Mesenteric fat pad (tissue), 1 donor: ENCODE results near the gene RHOV. TPM values are rescaled to one million over a fixed set of nuclear protein-coding genes. Genes with fewer than 3 reads are reported as not detected.

Experiments used
- DNase-seq: peaks from one replicate; pipeline ENCODE4 v3.0.0-alpha.2; 2020; ENCODE audit warnings: low spot score
- total RNA-seq: library from RNA; stranded (reverse); fragmentation: NEBNext Ultra II Directional; extraction: Animal tissue kit (Norgen Biotek cat#: 25700); gene quantifications from one replicate; pipeline ENCODE4 v1.2.1, GENCODE V29; 2021
- donor health status: DM: yes; HTN: yes; CAD: no.

Gene RHOV
- total RNA-seq, 1 donor from 2014 or later = not detected

DNA sequence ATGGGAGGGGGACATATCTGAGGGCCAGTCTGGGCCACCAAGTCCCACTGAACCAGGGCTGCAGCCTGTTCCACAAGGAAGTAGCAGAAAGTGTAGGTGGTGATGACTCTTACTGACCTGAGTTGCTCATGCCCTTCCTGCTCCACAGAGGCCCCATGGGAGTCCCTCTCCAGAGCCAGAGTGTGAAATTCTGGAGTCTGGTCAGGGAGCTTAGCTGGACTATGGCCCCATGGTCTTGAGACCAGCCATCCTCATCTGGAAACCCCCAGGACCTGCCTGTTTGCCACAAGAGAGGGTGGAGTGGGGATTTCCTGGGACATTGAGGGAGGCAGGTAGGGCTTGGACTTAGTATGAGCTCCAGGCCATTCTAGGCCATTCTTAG is 27.2 kb downstream of the RHOV start:
- DNase-seq = no peak

DNA sequence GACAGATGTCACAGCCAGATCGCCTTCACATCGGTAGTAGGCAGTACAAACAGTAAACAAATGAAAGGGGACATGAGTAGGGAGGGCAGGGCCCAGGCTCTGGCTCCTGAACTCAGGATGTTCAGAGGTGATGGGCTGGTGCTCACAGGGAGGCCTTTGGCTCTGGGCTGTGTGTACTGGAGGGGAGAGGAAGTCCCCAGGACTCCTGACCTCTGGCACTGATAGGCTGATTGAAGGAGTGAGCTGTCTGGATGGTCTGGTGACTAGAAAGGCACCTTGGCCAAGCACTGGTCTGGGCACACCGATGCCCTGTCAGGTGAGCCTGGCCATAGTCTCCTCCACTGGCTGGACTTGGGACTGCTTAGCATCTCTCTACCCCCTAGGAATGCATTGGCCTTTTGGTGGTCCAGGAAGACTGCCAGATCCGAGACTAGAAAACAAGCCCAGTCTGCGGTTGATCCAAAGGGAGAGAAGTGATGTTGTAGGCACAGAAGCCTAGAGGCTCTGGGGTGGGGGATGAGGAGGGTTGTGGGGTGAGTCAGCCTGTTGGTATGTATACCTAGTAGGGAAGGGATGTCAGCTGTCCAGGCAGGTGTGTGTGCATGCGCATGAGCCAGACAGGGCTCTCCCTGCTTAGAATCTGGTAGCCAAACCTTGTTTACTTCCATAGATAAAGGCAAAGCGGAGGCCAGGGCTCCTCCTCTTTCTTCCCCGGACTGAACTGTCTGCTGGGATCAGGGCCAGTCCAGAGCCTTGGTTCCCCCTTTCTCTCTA is 28.3 kb downstream of the RHOV start:
- DNase-seq = no peak

DNA sequence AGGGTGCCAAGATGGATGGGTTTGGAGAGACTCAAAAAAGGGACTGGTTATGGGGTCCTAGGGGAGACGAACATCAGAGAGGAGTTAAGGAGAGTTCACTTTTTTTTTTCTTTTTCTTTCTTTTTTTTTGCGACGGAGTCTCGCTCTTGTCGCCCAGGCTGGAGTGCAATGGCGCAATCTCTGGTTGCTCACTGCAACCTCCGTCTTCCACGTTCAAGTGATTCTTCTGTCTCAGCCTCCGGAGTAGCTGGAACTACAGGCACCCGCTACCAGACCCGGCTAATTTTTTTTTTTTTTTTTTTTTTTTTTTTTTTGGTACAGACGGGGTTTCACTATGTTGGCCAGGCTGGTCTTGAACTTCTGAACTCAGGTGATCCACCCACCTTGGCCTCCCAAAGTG is 29.0 kb downstream of the RHOV start:
- DNase-seq = no peak

DNA sequence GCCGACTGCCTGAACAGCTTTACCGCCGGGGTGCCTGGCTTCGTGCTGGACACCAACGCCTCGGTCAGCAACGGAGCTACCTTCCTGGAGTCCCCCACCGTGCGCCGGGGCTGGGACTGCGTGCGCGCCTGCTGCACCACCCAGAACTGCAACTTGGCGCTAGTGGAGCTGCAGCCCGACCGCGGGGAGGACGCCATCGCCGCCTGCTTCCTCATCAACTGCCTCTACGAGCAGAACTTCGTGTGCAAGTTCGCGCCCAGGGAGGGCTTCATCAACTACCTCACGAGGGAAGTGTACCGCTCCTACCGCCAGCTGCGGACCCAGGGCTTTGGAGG is 29.4 kb downstream of the RHOV start:
- DNase-seq = no peak

DNA sequence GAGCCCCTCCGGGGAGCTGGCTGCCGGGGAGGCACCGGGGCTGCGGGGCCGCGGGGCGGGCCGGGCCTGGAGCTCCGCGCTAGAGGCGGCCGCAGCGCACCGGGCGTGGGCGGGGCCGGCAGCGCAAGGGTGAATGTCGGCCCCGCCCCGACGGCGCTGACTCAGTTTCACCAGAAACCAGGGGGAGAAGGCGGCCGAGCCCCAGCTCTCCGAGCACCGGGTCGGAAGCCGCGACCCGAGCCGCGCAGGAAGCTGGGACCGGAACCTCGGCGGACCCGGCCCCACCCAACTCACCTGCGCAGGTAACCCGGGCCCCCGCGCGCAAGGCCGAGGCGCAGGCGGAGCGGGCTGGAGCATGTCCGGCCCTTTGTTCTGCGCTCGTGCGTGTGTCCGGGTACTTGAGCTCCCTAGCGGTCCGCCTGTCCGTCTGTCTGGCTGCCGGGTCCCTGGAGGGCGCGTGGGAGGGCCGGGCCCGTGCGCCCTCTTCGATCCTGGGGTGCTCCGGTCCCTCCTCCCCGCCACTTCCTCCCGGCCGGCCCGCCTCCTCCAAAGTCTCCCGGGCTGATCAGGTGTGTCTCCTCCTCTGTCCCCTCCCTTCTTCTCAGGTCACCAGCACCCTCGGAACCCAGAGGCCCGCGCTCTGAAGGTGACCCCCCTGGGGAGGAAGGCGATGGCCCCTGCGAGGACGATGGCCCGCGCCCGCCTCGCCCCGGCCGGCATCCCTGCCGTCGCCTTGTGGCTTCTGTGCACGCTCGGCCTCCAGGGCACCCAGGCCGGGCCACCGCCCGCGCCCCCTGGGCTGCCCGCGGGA is 29.9 kb downstream of the RHOV start, which contains the start of gene SPINT1:
Gene SPINT1, plus strand, starts transcription at position 164 of the 811 bp plus-strand sequence. Its CDS starts 507 bp downstream, at position 671.
- no peak for DNase-seq

DNA sequence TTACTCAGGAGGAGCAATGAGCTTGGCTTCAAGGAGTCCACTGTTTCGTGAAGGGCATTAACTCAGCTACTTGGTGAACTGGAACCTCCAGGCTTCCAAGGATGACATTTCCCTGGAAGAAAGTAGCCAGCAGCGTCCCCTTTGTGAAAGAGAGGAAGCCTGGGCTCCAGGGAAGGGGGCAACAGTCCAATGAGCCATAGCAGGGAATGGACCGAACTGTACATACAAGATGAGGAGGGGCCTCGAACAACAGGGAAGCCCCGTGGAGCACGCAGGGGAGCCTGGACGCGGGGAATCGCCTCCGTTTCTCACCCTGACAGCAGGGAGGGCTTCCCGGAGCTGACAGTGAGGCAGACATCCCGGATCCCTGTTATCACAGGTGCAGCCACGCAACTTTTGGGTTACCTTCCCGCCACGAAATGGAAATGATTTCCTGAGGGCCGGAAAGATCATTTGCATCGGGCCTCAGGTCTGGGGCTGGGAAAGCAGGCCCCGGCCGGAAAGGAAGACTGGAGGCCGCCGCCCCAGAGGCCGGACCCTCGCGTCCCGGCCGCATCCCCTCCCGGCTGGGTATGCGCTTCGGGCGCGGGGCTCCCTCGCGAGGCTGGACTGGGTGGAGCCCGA is 30.7 kb downstream of the RHOV start:
- no peak for DNase-seq

DNA sequence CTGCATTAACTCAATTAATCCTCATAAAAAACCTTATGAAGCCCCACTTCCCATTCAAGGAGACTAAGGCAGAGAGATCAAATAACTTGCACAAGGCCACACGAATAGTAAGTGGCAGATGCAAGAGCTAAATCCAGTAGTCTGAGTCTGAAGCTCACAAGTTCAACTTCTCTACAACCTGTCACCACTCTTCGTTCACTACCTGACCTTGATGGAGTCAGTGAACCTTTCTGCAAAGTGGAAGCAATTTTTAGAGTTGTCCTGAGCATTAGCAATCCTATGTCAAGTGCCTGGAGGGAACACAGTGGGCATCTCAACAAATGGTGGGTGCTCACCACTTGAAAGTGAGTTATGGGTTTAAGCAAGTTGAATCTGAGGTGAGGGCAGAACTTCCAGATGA is 32.3 kb downstream of the RHOV start:
- no peak for DNase-seq

DNA sequence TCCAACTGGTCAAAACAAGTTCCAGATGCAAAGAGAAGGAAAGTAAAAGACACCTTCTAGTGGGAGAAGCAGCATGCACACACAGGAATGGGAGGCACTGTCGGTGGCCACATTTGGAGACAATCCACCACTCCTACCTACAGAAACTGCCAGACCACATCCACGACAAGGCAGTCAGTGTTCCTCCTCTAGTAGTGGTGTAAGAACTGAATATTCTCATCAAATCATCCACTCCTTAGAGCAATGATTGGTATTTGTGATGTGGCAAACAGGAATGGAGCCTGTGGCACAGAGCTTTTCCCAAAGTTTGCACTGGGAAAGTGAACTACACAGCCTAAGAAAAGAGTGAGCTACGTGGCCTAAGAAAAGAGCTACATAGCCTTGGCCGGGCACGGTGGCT is 35.3 kb downstream of the RHOV start:
- no peak for DNase-seq

DNA sequence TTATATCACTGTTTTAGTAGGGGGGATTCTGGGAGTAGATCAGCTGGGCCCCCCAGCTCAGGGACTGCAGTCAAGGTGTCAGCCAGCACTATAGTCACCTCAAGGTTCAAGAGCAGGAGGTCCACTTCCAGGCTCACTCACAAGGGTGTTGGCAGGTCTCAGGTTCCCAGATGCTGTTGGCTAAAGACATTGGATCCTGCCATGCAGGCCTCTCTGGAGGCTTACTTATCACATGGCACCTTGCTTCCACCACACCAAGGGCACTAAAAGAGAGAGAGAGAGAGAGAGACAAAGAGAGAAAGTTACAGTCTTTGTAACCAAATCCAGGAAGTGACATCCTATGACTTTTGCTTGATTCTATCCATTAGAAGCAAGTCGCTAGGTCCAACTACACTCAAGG is 38.0 kb downstream of the RHOV start:
- no peak for DNase-seq

DNA sequence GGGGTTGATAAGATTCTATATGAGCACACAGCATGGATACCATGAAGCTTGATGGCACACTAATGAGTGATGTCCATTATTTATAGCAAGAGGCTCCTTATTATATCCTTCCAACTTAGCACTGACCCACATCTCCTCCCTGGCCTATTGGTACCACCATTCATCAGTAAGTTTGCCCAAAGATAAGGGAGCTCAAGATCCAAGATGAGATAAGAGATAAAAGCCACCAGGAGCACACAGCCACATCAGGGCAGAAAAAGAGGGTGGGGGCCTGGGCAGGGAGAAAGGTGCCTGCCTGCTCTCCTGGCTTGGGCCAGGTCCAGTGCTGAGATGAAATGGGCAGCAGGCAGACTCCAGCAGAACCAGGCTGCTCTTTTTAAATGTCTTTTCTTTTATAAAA is 41.1 kb downstream of the RHOV start:
- DNase-seq = no peak

DNA sequence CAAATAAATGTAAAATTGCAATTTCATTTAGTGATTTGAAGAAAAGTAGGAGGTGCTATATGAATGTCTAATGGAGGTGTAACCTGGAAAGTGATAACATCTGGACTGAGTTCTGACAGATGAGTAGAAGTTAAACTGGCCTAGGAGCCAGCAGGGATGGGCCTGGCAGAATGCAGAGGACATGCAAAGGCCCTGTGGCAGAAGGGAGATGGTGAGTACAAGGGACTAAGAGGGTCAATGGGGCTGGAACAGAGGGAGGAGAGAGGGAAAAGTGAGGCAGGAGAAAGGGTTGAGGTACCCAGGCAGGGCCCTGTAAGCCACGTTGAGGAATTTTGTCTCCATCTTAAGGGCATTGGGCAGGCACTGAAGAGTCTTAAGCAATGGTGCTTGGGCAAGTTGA is 42.2 kb downstream of the RHOV start:
- DNase-seq = no peak

DNA sequence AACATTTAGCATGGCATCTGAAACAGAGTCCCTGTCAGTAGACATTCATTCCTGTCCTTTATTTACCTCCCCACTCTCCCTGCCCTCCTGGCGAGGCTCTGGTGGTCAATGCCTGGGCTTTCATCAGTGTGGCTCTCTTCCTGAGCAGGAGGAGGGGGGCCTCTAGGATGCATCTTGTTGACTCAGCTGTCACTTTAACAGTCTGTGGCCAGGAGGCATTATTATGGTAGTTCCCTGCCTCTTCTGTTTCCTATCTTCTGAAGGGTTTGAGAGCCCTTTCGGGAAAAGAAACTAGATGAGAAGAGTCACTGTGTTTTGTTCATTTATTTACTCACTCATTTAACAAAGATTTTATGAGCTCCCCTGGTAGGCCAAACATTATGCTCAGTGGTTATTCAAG is 43.1 kb downstream of the RHOV start:
- DNase-seq = no peak

DNA sequence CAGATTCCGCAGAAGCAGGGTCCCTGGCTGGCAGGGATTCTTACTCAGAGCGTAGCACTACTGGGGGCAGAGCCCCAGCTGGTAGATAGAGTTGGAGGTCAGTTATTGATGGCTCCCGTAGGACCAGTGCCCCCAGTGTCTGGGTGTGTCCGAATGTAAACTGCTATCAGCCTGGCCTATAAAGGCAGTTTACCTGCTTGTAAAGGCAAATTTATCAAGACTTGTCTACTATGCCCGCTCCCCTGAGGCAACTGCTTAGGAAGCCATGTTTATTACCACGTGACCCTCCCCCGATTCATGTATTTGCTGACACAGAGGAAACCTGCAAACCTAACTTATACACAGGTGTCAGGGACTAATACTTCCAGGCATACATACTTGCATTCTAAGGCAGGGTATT is 44.9 kb downstream of the RHOV start:
- no peak for DNase-seq

DNA sequence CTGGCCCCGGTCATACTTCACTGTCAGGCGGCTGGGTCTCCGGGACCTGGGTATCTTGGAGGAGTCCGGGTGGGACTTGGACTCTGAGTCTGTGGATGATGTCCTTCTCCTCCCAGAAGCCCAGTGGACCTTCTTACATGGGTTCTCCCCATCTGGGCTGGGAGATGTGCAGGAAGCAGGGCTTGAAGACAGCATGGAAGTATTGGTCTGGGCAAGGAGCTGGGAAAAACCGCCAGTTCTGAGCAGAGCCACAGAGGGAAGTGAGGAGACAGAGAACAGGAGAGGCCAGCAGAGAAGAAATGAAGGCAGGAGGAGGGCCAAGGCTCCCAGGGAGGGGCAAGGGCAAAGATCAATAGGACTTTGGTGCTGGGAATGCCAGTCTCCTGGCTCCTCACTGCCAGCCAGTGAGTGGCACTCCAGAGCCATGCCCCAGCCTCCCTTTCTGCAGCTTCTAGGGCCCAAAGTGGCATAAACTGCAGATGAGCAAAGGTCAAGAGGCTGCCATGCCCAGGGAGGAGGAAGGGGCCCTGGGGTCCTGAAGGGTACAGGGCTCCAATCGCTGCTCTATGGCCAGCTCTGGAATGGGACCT is 45.5 kb downstream of the RHOV start, which contains the start of gene PPP1R14D:
Gene PPP1R14D, minus strand, starts transcription at position 262 of the 590 bp plus-strand sequence. Its CDS starts 67 bp downstream, at position 195.
- no peak for DNase-seq

DNA sequence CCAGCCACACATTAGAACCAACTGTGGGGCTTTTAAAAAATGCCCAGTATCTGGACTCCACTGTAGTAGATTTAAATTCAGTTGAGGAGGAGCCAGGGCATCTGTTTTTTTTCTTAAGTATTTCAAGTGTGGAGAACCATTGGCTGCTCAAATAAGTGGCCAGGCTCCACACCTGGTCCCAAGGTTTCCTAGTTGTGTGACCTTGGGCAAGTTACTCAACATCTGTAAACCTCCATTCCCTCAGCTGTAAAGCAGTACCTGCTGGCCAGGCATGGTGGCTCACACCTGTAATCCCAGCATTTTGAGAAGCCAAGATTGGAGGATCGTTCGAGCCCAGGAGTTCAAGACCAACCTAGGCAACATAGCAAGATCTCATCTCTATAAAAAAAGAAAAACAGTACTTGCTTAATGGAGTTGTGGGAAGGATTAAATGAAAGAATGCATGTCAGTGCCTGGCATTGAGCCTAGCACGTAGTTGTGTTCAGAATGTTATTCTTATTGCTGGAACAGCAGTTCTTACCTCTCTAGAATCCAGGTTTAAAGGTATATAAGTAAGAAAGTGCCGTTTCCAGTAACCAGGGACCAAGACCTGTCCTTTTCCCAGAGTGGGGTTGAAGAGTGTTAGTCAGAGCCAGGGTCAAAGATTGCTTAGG is 47.5 kb downstream of the RHOV start:
- no peak for DNase-seq

DNA sequence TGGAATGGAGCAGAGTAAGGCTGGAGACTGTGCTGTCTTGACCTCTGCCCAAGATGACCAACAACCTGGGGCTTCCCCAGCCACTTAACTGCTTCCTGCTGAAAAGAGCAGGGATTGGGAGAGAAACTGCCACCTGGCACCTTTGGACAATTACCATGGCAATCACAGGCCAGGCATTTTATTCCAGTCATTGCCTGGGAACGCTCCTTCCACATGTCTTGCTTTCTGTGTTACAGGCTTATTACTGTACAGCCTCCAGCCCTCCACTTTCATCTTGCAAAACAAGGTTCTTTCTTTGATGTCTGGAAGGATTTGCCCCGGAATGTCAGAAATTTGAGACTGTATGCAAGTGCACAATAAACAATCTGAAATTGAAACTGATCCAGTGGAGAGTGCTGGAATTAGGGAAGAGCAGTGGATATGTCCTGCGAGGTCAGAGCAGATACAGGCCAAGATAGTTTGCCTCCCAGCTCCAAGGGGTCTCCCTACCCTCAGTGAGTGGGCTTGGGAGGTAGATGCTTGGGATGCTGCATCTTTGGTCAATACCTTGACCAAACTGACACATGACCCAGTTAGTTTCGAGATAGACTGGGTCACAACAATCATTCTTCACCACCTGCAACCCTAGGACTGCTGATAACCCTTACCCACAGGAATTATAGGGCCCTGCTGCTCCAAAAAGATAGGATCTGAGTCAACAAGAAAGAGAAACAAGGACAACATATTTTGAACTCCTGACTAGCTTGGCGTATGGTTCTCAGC is 48.2 kb downstream of the RHOV start:
- DNase-seq = no peak

DNA sequence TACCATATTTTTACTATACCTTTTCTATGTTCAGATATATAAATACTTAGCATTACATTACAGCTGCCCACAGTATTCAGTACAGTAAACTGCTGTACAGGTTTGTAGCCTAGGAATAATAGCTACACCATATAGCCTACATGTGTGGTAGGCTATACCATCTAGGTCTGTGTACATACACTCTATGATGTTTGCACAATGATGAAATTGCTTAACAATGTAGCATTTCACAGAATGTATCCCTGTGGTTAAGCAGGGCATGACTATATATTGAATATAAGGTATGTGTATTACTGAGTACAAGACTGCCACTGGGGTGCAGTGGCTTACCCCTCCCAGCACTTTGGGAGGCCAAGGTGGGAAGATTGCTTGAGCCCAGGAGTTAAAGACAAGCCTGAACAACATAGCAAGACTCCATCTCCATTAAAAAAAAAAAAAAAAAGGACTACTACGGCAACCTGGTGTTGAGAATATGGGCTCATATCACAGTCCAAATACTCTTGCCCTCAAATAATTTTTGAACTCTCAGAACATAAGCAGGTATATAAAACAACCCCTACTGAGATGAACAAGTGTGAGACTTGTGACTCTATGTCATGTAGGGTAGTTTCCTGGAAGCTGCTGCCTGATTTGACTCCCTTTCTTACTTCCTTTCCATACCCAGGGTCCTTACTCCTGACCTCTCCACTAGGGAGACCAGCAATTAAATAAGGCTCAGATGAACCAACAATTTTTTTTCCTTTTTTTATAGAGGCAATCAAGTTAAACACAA is 50.3 kb downstream of the RHOV start:
- no peak for DNase-seq
